ENCODE measurements around the gene CUL9.

The CUL9 gene

DNA sequence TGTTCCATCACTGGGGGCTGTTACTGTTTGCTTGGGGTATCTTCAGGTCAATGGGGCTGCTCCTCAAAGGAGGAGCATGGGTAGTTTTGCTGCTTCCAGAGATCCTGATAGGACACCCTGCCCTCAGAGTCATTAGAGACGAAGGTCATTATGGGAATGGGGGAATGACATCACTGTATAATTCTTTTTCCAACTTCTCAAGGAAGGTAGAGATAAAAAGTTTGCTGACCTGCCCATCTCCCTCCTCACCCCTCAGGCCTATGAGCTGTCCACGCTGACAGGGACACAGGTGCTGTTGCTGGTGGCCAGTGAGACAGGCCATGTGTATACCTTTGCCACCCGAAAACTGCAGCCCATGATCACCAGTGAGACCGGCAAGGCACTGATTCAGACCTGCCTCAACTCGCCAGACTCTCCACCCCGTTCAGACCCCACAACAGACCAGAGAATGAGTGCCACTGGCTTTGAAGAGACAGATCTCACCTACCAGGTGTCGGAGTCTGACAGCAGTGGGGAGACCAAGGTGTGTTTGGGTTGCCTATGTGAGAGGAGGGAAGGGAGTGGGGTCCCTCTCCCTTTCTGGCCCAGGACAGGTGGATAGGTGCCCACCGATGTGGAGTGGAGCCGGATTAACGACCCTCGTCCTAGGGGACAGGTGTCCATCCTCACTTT is 8.3 kb upstream of the CUL9 start:
- no peak for DNase-seq (ENCODE audit: low read depth)

DNA sequence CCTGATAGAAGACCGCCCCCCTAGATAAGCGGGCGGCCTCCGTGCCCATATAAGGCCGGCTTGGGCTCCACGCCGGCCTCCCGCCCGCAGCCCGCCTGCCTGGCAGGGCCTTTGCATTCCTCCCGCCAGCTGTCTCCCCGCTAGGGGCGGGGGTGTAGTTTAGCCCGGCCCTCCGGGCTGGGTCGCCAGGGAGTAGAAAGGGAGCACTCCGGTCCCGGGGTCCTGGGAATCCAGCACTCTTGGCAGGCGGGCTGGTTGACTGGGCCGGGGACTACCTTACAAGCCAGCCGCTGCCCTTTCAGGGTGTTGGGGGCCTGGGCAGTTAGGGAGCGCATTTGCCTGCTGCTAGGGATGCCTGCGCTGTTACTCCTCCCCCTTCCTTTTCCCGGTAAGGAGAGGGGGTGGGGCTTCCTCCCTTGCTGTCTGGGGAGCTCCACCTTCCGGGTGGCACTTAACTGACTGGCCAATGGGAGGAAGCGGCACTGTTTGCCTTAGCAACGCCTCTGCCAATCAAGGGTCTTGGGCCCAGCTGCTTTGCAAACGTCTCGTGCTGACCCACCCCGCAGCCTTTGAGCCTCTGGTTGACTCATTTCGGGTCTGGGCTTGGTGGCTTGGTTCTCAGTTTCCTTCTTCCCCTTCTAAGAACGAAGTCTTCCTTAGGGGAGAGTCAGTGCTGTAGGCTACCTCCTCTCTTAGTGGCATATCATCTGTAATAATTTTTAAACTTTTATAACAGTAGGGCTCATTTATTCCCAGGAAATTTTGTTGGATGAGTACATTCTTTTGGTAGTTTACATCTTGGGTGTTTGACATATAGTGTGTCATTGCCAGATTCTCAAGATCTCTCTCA is 7.5 kb upstream of the CUL9 start:
- peak; percentile 62 for DNase-seq (ENCODE audit: low read depth)

DNA sequence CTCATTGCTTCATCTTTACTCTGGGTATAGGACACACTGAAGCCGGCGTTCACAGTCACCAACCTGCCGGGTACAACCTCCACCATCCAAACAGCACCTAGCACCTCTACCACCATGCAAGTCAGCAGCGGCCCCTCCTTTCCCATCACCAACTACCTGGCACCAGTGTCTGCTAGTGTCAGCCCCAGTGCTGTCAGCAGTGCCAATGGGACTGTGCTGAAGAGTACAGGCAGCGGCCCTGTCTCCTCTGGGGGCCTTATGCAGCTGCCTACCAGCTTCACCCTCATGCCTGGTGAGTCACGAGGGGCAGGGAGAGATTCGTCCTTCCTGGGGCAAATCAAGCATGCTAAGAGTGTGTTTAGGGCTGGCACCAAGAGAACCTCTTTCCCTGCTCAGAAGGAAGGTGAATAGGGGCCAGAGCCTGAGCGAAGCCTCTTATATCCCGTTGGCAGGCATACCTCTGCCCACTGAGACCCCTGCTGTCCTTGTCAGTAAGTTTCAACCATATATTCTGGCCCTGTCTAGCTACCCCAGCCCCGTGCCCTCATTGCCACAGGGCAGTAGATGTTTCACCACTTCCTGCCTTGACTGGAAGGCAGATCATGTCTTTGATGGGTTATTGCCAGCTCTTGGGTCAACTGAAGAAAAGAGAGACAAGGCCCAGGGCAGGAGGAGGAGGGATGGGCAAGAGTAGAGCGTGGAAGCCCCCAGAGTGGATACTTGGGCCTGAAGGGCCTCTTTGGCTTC is 6.1 kb upstream of the CUL9 start:
- no peak for DNase-seq (ENCODE audit: low read depth)

DNA sequence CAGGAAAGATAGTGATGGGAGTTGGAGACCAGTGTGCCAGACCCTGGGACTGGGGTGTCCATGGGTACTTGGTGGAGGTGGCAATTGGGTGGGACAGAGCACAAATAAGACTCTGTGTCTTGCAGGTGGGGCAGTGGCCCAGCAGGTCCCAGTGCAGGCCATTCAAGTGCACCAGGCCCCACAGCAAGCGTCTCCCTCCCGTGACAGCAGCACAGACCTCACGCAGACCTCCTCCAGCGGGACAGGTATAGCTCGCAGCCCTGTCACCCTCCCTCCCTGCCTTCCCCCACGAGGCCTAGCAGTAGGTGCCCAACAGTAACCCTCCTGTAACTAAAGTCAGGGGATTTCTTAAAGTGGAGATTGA is 5.6 kb upstream of the CUL9 start:
- DNase-seq (ENCODE audit: low read depth): no peak

DNA sequence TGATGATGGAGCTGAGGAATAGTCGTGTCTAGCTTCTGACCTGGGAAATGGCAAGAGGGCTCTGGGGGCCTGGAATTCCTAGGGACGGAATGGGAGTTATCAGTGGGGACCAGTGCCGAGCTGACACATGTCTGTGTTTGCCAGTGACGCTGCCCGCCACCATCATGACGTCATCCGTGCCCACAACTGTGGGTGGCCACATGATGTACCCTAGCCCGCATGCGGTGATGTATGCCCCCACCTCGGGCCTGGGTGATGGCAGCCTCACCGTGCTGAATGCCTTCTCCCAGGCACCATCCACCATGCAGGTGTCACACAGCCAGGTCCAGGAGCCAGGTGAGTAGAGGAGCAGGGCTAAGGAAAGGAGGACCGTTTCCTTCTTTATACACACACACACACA is 3.8 kb upstream of the CUL9 start:
- DNase-seq (ENCODE audit: low read depth): no peak

DNA sequence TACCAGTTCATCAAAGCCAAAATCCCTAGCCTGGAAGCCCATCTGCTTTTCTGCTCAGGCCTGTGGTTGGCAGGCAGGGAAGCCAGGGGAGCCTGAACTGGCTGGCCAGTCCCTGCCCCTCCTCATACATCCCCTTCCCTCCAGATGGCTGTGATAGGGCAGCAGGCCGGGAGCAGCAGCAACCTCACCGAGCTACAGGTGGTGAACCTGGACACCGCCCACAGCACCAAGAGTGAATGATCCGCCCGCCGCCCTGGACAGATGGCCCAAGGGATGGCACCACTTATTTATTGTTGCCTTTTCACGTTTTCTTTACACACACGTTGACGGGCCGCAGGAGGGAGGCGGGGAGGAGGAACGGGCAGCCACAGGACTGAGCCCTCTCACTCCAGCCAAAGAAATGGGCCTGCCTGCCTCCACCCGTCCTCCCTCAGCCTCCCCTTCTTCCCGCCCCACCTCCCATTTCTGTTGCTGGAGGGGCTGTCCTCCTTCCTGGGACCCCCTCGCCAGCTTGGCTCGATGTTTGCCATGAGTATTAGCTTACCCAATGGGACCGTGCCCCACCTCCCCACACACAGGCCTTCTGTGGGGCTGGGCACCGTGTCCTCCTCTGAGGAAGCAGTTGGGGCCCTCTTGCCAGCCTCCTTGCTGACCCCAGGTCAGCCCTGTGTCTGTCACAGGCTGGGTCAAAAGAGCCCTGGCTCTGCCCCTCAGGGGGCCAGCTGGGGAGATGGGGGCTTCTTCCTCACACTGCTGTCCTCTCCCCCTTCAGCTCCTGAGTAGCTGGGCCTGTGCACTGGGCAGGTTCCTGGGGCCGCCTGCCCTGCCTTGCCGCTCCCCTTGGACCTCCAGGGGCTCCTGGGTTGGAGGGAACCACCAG is 2.8 kb upstream of the CUL9 start:
- no peak for DNase-seq (ENCODE audit: low read depth)

DNA sequence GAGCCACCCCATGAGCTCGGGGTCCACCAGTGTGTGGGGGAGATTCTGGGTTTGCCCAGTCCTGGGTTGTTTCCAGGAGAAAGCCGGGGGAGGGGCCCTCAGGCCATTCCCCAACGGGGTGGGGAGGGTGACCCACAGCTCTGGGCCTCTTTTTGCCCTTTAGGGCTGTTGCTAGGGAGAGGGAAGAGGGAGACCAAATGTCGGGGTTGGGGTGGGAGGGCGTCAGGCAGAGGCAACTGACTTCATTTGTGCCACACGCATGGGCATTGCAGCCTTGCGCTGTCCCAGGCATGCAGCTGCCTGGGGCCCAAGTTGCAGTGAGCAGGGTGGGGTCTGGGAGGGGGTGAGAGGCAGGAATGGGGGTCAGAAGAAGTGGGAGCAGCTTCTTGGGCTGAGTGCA is 1.9 kb upstream of the CUL9 start:
- DNase-seq (ENCODE audit: low read depth): no peak

DNA sequence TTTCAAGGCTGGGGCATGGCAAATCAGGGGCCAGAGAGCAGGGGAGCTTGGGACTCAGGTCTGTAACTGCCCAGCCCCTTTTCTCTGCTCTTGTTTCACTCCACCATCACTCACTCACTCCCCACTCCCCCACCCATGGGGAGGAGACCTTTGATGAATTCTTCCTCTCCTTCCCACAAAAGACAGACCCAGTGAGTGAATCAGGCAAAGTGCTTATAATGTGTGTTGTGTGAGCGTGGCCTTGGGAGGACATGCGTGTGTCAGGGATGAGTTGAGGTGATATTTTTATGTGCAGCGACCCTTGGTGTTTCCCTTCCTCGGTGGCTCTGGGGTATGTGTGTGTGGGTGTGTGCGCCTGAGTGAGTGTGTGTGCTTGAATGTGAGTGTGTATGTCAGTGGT is 1.0 kb upstream of the CUL9 start:
- DNase-seq (ENCODE audit: low read depth): no peak

DNA sequence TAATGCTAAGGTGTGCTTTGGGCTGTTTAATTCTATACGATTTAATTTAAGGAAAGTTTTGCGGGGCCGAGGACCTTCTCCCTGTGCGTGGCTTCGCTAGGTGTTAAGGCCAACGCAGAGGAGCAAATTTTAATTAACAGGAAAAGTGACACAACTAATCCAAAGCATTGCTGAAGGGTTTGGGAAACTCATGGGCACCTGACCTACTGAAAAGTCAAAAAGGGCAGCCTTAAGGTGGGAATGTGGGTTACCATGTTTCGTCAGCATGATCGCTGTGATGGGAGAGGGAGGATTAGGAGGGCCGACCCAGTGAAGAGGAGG is 415 bp upstream of the CUL9 start:
- no peak for DNase-seq (ENCODE audit: low read depth)

DNA sequence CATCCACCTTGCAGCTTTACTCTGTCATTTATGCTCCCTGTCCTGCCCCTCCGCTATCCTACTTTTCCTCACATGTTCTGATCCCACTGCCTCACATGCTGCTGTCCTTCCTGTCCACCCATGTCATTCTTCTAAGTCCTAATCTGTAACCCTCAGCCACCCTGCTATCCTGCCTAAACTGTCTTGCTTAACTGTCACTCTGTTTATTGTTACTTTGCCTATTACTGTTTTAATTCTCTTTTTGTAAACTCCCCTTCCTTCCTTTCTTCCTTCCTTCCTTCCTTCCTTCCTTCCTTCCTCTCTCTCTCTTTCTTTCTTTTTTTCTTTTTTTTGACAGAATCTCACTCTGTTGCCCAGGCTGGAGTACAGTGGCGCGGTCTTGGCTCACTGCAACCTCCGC is 1.4 kb downstream of the CUL9 start:
- DNase-seq (ENCODE audit: low read depth): no peak

DNA sequence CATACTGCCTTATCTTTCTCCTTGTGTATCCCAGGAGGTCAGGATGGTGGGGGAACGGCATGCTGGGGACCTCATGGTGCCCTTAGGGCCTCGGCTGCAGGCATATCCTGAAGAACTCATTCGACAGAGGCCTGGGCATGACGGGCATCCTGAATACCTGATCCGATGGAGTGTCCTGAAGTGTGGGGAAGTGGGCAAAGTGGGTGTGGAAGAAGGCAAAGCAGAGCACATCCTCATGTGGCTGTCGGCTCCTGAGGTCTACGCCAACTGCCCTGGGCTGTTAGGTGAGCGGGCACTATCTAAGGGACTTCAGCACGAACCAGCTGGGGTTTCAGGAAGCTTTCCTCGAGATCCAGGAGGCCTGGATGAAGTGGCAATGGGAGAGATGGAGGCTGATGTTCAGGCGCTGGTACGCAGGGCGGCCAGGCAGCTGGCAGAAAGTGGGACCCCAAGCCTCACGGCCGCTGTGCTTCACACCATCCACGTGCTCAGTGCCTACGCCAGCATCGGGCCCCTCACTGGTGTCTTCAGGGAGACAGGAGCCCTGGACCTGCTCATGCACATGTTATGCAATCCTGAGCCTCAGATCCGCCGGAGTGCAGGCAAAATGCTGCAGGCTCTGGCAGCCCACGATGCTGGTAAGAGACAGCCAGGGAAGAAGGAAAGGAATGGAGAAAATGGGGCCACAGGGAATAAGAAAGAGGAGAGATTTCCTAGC is 2.4 kb downstream of the CUL9 start:
- DNase-seq (ENCODE audit: low read depth): no peak

DNA sequence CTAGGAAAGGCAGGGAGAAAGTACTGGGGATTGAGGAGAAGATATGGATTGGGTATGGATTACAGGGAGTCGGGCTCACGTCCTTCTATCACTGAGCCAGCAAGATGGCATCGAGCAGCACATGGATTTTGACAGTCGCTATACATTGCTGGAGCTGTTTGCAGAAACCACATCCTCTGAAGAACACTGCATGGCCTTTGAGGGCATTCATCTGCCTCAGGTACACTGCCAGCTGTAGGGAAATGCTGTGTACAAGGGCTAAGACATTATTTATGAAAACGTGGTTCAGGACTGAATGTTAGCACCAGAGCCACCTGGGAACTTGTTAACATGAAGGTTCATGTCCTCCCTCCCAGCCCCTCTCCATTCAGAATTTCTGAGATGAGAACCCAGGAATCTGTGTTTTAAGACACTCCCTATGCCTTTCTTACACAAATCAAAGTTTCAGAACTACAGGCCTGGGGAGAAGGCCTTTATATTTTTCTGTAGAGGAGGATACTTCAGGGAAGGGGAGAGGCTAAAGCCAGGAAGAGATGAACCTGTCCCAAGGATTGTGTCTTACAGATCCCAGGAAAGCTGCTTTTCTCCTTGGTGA is 3.5 kb downstream of the CUL9 start:
- no peak for DNase-seq (ENCODE audit: low read depth)

DNA sequence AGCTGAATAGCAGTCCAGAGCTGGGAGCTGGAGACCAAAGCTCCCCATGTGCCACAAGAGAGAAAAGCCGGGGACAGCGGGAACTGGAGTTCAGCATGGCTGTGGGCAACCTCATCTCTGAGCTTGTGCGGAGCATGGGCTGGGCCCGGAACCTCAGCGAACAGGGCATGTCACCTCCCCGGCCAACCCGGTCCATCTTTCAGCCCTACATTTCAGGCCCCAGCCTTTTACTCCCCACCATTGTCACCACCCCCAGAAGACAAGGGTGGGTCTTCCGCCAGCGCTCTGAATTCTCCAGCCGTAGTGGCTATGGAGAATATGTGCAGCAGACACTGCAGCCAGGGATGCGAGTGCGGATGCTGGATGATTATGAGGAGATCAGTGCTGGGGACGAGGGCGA is 4.0 kb downstream of the CUL9 start:
- no peak for DNase-seq (ENCODE audit: low read depth)

DNA sequence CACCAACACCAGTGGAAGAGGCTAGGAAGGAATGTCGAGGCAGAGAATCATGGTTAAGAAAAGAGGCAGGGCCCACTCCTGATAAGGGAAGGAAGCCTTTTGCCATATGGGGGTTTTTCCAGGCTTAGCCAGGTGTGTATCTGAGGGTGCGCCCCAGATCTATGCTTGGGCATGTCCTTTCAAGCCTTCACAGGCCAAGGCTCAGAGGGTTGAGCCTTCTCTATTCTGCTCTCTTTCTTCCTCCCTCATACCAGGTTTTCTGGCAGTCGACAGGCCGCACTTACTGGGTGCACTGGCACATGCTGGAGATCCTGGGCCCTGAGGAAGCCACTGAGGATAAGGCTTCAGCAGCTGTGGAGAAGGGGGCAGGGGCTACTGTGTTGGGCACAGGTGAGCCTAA is 4.7 kb downstream of the CUL9 start:
- no peak for DNase-seq (ENCODE audit: low read depth)

DNA sequence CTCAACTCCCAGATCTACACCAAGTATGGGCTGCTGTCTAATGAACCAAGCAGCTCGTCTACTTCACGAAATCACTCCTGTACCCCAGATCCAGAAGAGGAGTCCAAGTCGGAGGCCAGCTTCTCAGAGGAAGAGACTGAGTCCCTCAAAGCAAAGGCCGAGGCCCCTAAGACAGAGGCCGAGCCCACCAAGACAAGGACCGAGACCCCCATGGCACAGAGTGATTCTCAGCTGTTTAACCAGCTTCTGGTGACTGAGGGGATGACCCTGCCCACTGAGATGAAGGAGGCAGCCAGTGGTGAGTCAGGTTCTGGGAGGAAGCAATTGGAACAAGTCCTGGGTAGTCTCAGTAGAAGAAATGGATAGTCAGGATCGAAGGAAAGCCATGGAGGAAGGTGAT is 5.8 kb downstream of the CUL9 start:
- no peak for DNase-seq (ENCODE audit: low read depth)

DNA sequence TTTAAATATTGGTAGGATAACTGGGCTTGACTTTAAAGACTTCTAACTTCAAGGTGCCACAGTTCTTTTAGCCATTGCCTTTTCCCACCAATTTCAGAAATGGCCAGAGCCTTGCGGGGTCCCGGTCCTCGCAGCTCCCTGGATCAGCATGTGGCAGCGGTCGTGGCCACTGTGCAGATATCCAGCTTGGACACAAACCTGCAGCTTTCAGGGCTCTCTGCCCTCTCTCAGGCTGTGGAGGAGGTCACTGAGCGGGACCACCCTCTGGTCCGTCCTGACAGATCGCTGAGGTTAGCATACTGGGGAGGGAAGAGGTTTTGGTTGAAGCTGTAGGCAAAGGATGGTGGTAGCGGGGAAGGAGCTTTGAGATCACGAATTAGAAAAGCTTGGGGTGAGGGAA is 6.4 kb downstream of the CUL9 start:
- no peak for DNase-seq (ENCODE audit: low read depth)

DNA sequence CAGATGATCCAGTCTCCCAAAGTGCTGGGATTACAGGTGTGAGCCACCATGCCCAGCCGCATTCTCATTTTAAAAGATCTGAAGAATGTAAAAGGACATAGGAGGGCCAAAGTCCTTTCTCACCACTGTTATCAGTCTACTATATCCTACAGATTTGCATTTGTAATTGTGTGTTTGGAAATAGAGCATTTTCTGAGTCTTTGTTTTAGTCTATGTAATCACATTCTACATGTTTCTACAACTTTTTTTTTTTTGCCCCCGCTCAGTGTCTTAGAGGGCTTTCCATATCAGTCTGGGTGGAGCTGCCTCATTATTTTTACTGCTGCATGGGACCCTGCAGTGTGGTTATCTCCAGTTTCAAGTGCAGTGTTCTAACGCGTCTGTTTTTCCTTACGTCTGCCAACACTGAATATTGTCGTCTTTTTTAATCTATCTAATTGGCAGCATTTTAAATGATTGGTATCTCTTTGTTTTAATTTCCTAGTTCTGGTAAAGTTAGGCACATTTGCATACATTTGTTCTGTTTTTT is 7.8 kb downstream of the CUL9 start:
- DNase-seq (ENCODE audit: low read depth): no peak

DNA sequence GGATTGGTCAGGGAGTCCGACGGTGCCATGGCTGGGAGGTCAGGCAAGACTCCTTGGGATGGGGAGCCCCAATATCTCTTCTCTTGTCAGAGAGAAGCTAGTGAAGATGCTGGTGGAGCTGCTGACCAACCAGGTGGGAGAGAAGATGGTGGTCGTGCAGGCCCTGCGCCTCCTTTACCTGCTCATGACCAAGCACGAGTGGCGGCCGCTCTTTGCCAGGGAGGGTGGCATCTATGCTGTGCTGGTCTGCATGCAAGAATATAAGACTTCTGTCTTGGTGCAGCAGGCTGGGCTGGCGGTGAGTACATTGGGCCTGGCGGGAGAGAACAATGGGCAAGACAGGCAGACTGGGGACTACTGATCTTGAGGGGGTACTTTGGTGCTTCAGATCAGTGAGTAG is 10.9 kb downstream of the CUL9 start:
- no peak for DNase-seq (ENCODE audit: low read depth)

DNA sequence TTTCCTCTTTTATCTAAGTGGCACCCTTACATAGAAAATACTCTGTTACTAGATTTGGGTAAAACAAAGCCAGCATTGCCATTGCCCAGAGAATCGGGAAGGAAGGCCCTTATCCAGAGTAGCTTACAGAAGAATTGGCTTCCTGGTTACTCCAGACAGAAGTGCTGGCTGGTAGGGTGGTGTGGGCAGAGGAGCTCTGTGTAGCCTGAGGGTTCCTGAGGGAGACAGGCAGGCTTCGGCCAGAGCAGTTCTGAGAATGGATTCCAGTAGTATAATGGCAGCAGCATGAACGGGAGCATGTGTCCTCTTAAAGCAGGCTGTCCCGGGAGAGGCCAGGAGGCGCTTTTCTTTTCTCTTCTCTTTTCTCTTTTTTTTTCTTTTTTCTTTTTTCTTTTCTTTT is 11.9 kb downstream of the CUL9 start:
- no peak for DNase-seq (ENCODE audit: low read depth)

DNA sequence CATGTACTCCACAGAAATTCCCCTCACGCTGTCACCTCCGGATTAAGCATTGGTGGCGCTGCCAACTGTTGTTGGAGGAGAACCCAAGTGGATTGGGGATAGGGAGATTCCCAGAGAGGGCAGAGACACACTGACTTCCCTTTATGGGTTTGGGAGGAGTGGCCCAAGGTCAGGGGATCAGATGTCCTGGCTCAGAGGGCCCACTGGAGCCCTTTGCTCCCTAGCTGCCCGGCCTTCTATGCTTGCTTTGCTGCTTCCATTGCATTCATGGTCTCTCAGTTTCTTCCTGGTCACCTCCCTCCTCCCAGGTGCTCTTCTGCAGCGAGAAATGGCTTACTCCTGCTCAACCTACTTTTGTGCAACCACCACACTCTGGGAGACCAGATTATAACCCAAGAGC is 14.3 kb downstream of the CUL9 start:
- DNase-seq (ENCODE audit: low read depth): no peak

DNA sequence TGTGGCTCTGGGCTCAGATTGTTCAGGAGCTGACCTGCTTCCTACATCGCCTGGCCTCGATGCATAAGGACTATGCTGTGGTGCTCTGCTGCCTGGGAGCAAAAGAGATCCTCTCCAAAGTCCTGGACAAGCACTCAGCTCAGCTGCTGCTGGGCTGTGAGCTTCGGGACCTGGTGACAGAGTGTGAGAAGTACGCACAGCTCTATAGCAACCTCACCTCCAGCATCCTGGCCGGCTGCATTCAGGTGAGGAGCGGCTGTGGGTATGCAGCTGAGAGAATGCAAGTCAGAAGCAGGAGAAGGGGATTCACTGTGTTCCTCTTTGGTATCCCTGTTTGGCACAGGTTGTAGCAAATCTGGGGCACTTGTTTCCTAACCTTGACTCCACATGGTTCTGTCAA is 17.9 kb downstream of the CUL9 start:
- DNase-seq (ENCODE audit: low read depth): no peak
